Fibroblast of skin of scalp (primary cell): ENCODE measurements around the gene SLC2A11.
A peak's percentile ranks its signal among the peaks of the same experiment; 100 is the strongest.
"Not testable (repeated sequence)": the region's sequence is repeated elsewhere in the genome, so short reads cannot be mapped to it uniquely, and the experiment has no call there.

Experiments
- DNase-seq: peaks from one replicate; pipeline ENCODE4 v3.0.0-alpha.2; 2013

The SLC2A11 gene

DNA sequence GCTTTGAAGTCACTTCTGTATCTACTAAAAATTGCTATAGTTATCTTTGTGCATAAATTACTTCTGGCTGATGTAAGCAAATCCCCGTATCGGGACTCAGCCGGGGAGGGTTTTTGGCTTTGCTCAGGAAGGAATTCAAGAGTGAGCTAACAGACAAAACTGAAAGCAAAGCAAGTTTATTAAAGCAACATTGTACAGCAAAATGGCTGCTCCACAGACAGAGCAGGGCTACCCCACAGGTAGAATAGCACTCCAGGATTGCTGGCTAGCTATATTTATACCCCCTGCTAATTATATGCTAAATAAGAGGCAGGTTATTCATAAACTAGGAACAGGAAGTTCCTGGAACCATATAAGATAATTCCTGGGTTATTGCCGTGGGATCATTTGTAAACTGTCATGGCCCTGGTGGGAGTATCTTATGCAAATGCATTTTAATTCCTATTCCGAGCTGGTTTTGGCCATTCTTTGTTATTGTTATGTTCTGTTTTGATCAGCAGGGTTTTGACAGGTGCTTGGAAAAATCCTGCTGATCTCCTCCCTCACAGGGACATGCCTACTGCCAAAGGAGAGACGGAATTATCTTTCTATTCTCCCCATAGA is 51.7 kb downstream of the SLC2A11 start:
- no peak for DNase-seq

- no peak for DNase-seq
Measured at GRCh38 chr22:23910496-23911190, 53.0 kb downstream of the SLC2A11 start.

DNA sequence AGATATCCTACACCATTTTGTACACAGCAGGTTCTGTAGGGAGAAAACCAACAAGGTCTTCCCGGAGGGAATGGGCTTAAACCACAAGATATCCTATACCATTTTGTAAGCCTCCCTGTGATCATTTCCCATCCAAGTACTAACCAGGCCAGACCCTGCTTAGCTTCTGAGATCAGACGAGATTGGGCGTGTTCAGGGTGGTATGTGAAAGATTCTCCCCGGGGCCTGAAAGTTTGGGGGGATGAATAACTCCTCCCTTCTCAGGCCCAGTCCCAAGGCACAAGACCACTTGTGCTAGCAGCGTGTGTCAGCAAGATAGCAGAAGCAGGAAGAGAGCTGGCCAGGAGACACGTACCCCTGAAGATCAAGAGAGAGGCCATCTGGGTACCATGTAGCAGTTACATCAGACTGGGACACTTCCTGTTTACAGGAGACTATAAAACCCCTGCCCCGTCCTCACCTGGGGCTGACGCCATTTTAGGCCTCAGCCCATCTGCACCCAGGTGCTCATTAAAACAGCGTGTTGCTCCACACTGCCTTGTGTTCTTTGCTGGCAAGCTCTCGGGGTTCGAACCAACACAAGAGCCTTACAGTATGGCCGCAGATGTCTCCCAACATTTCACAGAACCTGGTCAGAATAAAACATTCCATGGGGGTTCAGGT is 53.8 kb downstream of the SLC2A11 start:
- DNase-seq = no peak

GRCh38 chr22:23912293-23912903 is 54.7 kb downstream of the SLC2A11 start:
- DNase-seq = no peak

- no peak for DNase-seq
Measured at GRCh38 chr22:23913306-23913660, 55.6 kb downstream of the SLC2A11 start.

GRCh38 chr22:23913661-23914353 is 56.1 kb downstream of the SLC2A11 start:
- peak; percentile 99 for DNase-seq

- no peak for DNase-seq
Measured at GRCh38 chr22:23915290-23915689, 57.6 kb downstream of the SLC2A11 start.

DNA sequence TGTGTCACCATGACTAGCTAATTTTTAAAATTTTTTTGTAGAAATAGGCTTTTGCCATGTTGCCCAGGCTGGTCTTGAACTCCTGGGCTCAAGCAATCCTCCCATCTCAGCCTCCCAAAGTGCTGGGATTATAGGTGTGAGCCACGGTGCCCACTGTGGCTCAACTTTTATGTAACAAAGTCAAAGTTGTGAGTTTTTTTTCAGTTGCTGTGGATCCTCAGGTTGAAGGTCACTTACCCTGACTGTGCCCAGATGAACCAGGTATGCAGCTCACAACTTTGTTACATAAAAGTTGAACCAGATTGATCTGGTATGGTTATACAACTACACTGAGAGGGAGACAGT is 62.6 kb downstream of the SLC2A11 start:
- DNase-seq = not testable (repeated sequence)

DNA sequence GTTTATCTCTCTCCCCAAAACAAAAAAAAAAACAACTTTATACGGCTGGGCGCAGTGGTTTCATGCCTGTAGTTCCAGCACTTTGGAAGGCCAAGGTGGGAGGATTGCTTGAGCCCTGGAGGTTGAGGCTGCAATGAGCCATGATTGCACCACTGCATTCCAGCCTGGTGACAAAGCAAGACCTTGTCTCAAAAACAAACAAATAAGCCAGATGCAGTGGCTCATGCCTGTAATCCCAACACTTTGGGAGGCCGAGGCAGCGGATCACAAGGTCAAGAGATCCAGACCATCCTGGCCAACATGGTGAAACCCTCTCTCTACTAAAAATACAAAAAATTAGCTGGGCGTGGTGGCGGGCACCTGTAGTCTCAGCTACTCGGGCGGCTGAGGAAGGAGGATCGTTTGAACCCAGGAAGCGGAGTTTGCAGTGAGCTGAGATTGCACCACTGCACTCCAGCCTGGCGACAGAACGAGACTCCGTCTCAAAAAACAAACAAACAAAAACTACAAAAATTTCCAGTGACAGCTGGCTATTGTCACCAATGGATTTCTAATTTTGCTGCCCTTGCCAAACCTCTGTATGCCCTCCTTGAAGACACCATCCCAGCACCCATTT is 64.0 kb downstream of the SLC2A11 start:
- DNase-seq = peak; percentile 15

DNA sequence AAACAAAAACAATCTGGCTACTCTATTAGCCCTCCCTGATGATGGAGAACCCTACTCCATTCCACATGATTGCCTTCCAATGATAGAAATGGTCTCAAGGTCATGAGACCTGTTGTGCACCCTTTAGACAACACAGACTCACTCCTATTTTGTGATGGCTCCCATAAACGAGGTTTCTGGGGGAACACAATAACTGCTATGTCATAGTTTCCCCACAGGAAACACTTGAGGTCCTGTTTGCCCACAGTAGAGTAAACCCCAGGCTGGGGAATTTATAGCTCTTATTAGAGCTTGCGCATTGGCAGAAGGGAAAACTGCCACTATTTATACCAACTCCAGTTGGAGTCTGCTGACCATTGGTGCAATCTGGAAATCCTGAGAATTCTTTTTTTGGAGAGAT is 65.2 kb downstream of the SLC2A11 start:
- no peak for DNase-seq

DNA sequence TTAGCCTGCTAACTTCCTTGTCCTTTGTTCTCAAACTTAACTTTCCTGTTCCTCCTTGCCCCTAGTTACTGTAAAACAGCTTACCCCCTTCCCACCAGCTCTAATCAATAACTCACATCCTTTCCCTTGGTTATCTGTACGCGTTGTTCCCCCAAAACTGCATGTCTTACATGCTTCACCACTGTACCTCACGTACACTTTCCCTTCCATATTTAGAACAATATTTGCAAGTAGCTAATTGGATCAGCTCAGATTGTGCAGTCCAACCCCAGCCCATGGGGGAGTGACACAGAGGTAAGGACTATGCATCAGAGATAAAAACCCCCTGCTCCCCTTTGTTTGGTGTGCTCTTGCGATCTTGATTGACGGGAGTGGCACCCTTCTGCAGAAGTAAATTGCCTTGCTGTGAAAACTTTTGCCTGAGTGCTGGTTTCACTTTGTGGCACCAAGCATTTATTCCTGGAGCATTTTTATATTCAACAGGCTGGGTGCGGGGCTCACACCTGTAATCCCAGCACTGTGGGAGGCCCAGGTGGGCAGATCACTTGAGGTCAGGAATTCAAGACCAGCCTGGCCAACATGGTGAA is 67.4 kb downstream of the SLC2A11 start:
- no peak for DNase-seq

DNA sequence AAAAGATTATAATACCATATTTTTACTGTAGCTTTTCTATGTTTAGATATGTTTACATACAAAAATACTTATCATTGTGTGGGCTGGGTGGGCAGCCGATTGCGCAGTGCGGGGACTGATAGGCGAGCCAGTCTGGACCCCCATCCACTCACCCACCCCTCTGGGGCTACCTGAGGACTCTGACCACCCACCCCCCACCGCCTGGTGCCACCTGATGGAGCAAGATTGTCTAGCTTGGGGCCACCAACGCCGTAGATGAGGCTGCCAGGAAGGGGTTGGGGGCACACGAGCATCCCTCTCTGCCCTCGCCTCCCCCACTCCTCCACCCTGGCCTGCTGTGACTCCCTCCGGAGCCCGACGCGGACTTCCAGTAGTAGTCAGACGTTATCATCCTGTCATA is 68.9 kb downstream of the SLC2A11 start:
- no peak for DNase-seq
